ENCODE measurements around the gene DLGAP1.

DNA sequence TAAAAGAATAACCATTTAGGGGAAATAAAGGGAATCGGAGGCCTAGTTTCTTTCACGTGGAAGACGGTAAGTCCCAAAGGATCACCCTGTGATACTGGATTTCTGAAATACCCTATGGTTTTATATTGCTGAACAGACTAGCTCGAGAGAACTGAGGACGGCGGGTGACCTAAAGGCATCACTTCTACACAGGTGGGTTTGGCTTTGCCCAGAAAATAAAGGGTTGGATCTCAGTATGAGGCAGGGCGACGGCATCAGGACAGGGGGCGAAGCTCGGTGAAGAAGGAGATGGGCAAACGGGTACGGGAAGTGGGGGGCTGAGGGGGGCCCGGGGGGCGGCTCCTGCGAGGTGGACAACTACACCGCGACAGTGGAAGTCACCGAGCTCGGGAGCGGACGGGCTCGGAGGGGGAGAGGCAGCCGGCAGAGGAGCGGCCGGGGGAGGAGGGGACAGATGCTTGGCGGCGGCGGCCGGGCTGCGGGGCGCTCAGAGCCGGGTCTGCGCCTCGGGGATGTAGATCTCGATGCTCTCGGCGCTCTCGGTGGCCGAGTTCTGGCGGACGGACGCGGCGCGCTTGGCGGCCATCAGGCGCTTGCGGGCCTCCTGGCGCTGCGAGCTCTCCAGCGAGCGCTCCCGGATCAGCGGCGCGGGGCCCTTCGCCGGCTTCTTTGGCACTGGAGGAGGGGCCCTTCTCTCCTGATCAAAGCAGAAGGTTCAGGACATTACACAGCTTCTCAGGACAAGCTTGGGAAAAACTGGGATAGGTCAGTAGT, 956.2 kb downstream of the DLGAP1 start:
- TF ChIP-seq CTCF (IDR thresholded peaks at IDR 0.05; ENCODE audit: insufficient read depth, low read length) (no peak), POLR2AphosphoS5 (IDR thresholded peaks at IDR 0.05; ENCODE audit: low read depth) (no peak), GABPA (IDR thresholded peaks at IDR 0.05; ENCODE audit: low read depth) (no peak), SPI1 (IDR thresholded peaks at IDR 0.05; ENCODE audit: borderline replicate concordance, low read depth) (no peak)
- TF ChIP-seq, protein P1, sequence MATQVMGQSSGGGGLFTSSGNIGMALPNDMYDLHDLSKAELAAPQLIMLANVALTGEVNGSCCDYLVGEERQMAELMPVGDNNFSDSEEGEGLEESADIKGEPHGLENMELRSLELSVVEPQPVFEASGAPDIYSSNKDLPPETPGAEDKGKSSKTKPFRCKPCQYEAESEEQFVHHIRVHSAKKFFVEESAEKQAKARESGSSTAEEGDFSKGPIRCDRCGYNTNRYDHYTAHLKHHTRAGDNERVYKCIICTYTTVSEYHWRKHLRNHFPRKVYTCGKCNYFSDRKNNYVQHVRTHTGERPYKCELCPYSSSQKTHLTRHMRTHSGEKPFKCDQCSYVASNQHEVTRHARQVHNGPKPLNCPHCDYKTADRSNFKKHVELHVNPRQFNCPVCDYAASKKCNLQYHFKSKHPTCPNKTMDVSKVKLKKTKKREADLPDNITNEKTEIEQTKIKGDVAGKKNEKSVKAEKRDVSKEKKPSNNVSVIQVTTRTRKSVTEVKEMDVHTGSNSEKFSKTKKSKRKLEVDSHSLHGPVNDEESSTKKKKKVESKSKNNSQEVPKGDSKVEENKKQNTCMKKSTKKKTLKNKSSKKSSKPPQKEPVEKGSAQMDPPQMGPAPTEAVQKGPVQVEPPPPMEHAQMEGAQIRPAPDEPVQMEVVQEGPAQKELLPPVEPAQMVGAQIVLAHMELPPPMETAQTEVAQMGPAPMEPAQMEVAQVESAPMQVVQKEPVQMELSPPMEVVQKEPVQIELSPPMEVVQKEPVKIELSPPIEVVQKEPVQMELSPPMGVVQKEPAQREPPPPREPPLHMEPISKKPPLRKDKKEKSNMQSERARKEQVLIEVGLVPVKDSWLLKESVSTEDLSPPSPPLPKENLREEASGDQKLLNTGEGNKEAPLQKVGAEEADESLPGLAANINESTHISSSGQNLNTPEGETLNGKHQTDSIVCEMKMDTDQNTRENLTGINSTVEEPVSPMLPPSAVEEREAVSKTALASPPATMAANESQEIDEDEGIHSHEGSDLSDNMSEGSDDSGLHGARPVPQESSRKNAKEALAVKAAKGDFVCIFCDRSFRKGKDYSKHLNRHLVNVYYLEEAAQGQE (IDR thresholded peaks at IDR 0.05; ENCODE audit: insufficient replicate concordance, low read depth), result no peak

Measured in HL-60 (cell line).